Peyer's patch (tissue), 4 donors: Measurements from ENCODE around the gene FXYD7.

Source experiments
- CTCF ChIP-seq, 6 experiments: fragments of 450-650 bp in 4 of 6; fragments of 200-600 bp in 2 of 6; sonication (generic) in 1 of 6; IDR thresholded peaks; one replicate each; pipeline ENCODE4 v1.5.1; 2017 to 2019; ENCODE audit warnings: antibody characterized with exemption in 6 of 6, mild to moderate bottlenecking in 3 of 6, moderate library complexity in 1 of 6
- POLR2A ChIP-seq, 2 donors: fragments of 450-650 bp; IDR thresholded peaks; one replicate each; pipeline ENCODE4 v1.5.1; 2017; ENCODE audit warnings: antibody characterized with exemption in 2 of 2, mild to moderate bottlenecking in 2 of 2, moderate library complexity in 2 of 2

- TF ChIP-seq CTCF (IDR thresholded peaks at IDR 0.05) (no peak), POLR2A (IDR thresholded peaks at IDR 0.05) (no peak)
Observed at GRCh38 chr19:35094656-35095055, 48.4 kb upstream of the FXYD7 start.
